22Rv1 (cell line): ENCODE measurements around the gene XXYLT1.

Experiments used
- CTCF ChIP-seq: fragments of 450-650 bp; IDR thresholded peaks from 2 replicates; pipeline ENCODE4 v1.5.1; 2017; ENCODE audit warnings: mild to moderate bottlenecking
- ZFX ChIP-seq: fragments of 450-650 bp; IDR thresholded peaks from 2 replicates; pipeline ENCODE4 v1.6.1; 2017; ENCODE audit warnings: antibody characterized with exemption, borderline replicate concordance

GRCh38 chr3:195255176-195255500 is 15.8 kb downstream of the XXYLT1 start:
- TF ChIP-seq CTCF (no peak), ZFX (no peak)
